ENCODE measurements around the gene CREB3L1. TPM values are rescaled to one million over a fixed set of nuclear protein-coding genes. Genes with fewer than 3 reads are reported as not detected.

Gene CREB3L1, protein sequence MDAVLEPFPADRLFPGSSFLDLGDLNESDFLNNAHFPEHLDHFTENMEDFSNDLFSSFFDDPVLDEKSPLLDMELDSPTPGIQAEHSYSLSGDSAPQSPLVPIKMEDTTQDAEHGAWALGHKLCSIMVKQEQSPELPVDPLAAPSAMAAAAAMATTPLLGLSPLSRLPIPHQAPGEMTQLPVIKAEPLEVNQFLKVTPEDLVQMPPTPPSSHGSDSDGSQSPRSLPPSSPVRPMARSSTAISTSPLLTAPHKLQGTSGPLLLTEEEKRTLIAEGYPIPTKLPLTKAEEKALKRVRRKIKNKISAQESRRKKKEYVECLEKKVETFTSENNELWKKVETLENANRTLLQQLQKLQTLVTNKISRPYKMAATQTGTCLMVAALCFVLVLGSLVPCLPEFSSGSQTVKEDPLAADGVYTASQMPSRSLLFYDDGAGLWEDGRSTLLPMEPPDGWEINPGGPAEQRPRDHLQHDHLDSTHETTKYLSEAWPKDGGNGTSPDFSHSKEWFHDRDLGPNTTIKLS
- total RNA-seq: 35.6 TPM

DNA sequence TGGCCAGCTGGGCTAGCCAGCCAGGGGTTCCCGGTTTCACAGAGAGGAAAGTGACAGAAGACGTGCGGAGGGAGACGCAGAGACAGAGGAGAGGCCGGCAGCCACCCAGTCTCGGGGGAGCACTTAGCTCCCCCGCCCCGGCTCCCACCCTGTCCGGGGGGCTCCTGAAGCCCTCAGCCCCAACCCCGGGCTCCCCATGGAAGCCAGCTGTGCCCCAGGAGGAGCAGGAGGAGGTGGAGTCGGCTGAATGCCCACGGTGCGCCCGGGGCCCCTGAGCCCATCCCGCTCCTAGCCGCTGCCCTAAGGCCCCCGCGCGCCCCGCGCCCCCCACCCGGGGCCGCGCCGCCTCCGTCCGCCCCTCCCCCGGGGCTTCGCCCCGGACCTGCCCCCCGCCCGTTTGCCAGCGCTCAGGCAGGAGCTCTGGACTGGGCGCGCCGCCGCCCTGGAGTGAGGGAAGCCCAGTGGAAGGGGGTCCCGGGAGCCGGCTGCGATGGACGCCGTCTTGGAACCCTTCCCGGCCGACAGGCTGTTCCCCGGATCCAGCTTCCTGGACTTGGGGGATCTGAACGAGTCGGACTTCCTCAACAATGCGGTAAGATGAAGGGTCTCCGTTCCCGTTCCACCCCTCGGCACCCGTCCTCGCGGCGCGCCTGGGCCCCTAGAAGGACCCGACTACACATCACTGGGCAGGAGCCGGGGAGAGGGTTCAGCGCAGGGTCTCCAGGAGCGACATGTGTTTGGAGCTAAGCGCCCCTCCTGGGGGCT is at the start of gene CREB3L1:
TSS of gene CREB3L1 (plus strand) at position 41 of the 765 bp plus-strand sequence. CDS start at position 491, 450 bp downstream.

GRCh38 chr11:46346886-46347636 is 69.6 kb downstream of the CREB3L1 start, which contains the start of gene DGKZ:
Gene DGKZ, plus strand, starts transcription at chr11:46347463. Its CDS starts 197 bp downstream, at chr11:46347660.

Other genes starting within 250 kb of the CREB3L1 start
- 57.6 TPM for gene PHF21A, start 156.2 kb upstream of the CREB3L1 start, total RNA-seq
- 45.1 TPM for gene DGKZ, start 69.8 kb downstream of the CREB3L1 start, total RNA-seq
- 221 TPM for gene MDK, start 104.0 kb downstream of the CREB3L1 start, total RNA-seq
- 3.2 TPM for gene CHRM4, start 114.1 kb downstream of the CREB3L1 start, total RNA-seq

Measured in camera-type eye (tissue), 1 donor.